ENCODE measurements around the gene SLC12A4. TPM values are rescaled to one million over a fixed set of nuclear protein-coding genes. Genes with fewer than 3 reads are reported as not detected.
"Not testable (repeated sequence)": the region's sequence is repeated elsewhere in the genome, so short reads cannot be mapped to it uniquely, and the experiment has no call there.

SLC12A4 gene
- total RNA-seq, 4 donors from 2014 or later: 82.0 to 127 (median 101) TPM

DNA sequence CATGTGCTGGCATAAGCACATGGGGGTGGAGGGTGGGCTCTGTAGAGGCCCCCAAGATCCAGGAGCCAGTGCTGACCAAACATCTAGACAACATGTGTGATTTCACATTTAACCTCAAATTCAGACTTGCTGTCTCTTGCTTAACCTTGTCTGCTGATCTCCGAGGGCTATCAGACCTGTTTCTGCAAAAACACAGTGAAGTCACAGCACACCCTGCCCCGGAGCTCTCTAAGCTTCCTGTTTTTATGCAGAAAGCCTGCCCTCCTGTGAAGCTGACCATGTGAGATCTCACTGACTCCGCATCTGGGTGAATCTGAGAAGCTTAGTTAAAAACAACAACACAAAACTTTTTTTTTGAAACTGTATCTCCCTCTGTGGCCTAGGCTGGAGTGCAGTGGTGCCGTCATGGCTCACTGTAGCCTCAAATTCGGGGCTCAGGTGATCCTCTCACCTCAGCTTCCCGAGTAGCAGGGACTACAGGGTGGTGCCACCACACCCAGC lies 37.4 kb upstream of the SLC12A4 start:
- Histone ChIP-seq H3K4me3 (no peak overlapping the region), H3K4me1 (peaks cover 0 to 10% (median 0%) of the 10 kb centered on the region in 4 donors), H3K27ac (peak overlapping the region in 3 of 4 donors; percentile 70 to 74 (median 73)), H3K36me3 (no peaks in the 10 kb centered on the region), H3K9me3 (no peaks in the 10 kb centered on the region), H3K27me3 (no peaks in the 10 kb centered on the region)
- peak in 1 of 2 donors; percentile 32 for DNase-seq (ENCODE audit: low spot score in 2 of 2)
- TF ChIP-seq EP300 (IDR thresholded peaks at IDR 0.05) (peak in 1 of 2 donors; percentile 43), POLR2A (IDR thresholded peaks at IDR 0.05) (no peak)
- 37 to 48% methylated on average over 6 of the region's 6 CpGs for WGBS, 2 donors

DNA sequence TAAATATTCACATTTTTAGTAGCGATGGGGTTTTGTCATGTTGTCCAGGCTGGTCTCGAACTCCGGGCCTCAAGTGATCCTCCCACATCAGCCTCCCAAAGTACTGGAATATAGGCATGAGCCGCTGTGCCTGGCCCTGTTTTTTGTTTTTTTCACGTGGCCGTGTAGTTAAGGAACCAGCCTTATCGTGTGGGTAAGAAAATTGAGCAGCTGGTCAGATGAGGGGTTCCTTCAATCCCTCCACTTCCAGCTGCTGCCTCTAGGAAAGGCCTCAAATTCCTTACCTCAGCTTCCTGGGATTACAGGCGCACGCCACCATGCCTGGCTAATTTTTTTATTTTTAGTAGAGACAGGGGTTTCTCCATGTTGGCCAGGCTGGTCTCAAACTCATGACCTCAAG lies 36.8 kb upstream of the SLC12A4 start:
- no peaks in the 10 kb centered on the region for H3K9me3 ChIP-seq
- peak overlapping the region in 3 of 4 donors; percentile 70 to 74 (median 73) for H3K27ac ChIP-seq
- H3K27me3 ChIP-seq: no peaks in the 10 kb centered on the region
- 82 to 89% methylated on average over 9 of the region's 9 CpGs for WGBS, 2 donors
- no peak overlapping the region for H3K4me3 ChIP-seq
- no peak for TF ChIP-seq POLR2A (IDR thresholded peaks at IDR 0.05)
- TF ChIP-seq EP300 (IDR thresholded peaks at IDR 0.05): no peak
- TF ChIP-seq, protein P1, sequence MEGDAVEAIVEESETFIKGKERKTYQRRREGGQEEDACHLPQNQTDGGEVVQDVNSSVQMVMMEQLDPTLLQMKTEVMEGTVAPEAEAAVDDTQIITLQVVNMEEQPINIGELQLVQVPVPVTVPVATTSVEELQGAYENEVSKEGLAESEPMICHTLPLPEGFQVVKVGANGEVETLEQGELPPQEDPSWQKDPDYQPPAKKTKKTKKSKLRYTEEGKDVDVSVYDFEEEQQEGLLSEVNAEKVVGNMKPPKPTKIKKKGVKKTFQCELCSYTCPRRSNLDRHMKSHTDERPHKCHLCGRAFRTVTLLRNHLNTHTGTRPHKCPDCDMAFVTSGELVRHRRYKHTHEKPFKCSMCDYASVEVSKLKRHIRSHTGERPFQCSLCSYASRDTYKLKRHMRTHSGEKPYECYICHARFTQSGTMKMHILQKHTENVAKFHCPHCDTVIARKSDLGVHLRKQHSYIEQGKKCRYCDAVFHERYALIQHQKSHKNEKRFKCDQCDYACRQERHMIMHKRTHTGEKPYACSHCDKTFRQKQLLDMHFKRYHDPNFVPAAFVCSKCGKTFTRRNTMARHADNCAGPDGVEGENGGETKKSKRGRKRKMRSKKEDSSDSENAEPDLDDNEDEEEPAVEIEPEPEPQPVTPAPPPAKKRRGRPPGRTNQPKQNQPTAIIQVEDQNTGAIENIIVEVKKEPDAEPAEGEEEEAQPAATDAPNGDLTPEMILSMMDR (IDR thresholded peaks at IDR 0.05): no peak
- H3K4me1 ChIP-seq: peaks cover 0 to 15% (median 0%) of the 10 kb centered on the region in 4 donors
- no peak for DNase-seq (ENCODE audit: low spot score in 2 of 2)
- no peaks in the 10 kb centered on the region for H3K36me3 ChIP-seq

DNA sequence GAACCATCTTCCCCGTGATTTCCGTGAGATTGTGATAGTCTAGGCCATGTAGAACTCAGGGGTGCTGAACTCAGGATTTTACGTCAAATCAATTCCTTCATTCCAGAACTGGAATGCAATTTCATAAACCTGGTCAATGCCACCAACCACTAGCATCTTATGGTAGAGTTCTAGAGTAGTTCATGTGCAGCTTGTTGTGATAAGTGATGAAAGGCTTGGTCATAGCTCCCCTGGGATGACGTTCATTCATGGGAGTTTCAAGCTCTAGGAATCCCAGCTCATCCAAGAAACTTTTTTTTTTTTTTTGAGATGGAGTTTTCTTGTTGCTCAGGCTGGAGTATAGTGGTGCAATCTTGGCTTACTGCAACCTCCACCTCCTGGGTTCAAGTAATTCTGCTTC lies 34.6 kb upstream of the SLC12A4 start:
- DNase-seq (ENCODE audit: low spot score in 2 of 2): no peak
- Histone ChIP-seq H3K36me3 (no peaks in the 10 kb centered on the region), H3K27ac (no peak overlapping the region), H3K27me3 (no peaks in the 10 kb centered on the region), H3K4me3 (no peak overlapping the region), H3K9me3 (no peaks in the 10 kb centered on the region), H3K4me1 (peaks cover 0 to 20% (median 3%) of the 10 kb centered on the region in 4 donors)
- TF ChIP-seq EP300 (IDR thresholded peaks at IDR 0.05): no peak
- no peak for TF ChIP-seq POLR2A (IDR thresholded peaks at IDR 0.05)
- 82 to 86% methylated on average over 4 of the region's 4 CpGs for WGBS, 2 donors

DNA sequence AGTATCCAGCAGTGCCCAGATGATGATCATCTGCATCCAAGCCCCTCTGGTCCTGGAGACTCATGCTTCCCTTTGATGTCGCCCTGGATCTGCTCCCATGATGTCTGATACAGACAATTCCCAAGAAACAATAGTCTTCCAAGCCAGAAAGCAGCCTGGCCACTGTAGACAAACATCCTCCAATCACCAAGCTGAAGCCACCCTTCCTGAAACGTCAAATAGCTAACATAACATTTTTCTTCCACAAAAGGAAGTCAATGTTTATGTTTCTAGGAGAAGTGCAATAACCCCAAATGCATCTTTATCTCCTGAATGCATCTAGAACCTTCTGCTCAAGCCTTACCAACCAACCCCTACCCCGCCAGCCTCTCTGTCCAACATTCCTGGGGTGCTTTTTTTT lies 32.0 kb upstream of the SLC12A4 start:
- 38 to 39% methylated on average over 3 of the region's 3 CpGs for WGBS, 2 donors
- peak in 1 of 2 donors; percentile 10 for DNase-seq (ENCODE audit: low spot score in 2 of 2)
- H3K27ac ChIP-seq: peak overlapping the region in 3 of 4 donors; percentile 63 to 80 (median 73)
- no peak overlapping the region for H3K4me3 ChIP-seq
- H3K36me3 ChIP-seq: no peaks in the 10 kb centered on the region
- H3K27me3 ChIP-seq: no peaks in the 10 kb centered on the region
- TF ChIP-seq POLR2A (IDR thresholded peaks at IDR 0.05) (no peak), EP300 (IDR thresholded peaks at IDR 0.05) (peak in 1 of 2 donors; percentile 29)
- TF ChIP-seq, protein P1 (IDR thresholded peaks at IDR 0.05): no peak
- no peaks in the 10 kb centered on the region for H3K9me3 ChIP-seq
- peaks cover 0 to 17% (median 3%) of the 10 kb centered on the region in 4 donors for H3K4me1 ChIP-seq

DNA sequence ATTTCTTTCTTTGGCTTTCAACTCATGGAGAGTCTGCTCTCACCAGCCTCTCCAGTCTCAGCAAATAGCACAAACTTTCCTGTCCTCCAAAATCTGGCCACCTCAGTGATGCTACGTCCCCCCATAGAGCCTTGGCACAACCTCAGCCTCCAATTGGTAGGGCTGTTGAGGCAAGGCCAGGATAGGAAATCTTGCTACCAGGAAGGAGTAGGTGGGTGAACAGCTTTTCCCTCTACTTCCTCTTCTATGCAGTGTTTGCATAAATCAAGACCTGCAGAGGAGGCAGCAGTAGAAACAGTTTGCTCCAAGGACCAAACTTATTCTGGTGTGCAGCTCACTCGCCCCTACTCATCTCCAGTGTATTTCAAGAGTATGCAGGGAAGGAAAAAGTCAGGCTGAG lies 31.5 kb upstream of the SLC12A4 start:
- no peak for DNase-seq (ENCODE audit: low spot score in 2 of 2)
- Histone ChIP-seq H3K4me3 (no peak overlapping the region), H3K27me3 (no peaks in the 10 kb centered on the region), H3K9me3 (no peaks in the 10 kb centered on the region), H3K27ac (peak overlapping the region in 3 of 4 donors; percentile 63 to 80 (median 73)), H3K4me1 (peaks cover 0 to 12% (median 3%) of the 10 kb centered on the region in 4 donors), H3K36me3 (no peaks in the 10 kb centered on the region)
- WGBS, 2 donors: 45 to 69% methylated on average over 2 of the region's 2 CpGs
- no peak for TF ChIP-seq EP300 (IDR thresholded peaks at IDR 0.05)
- TF ChIP-seq, protein P1 (IDR thresholded peaks at IDR 0.05): no peak
- TF ChIP-seq POLR2A (IDR thresholded peaks at IDR 0.05): no peak

DNA sequence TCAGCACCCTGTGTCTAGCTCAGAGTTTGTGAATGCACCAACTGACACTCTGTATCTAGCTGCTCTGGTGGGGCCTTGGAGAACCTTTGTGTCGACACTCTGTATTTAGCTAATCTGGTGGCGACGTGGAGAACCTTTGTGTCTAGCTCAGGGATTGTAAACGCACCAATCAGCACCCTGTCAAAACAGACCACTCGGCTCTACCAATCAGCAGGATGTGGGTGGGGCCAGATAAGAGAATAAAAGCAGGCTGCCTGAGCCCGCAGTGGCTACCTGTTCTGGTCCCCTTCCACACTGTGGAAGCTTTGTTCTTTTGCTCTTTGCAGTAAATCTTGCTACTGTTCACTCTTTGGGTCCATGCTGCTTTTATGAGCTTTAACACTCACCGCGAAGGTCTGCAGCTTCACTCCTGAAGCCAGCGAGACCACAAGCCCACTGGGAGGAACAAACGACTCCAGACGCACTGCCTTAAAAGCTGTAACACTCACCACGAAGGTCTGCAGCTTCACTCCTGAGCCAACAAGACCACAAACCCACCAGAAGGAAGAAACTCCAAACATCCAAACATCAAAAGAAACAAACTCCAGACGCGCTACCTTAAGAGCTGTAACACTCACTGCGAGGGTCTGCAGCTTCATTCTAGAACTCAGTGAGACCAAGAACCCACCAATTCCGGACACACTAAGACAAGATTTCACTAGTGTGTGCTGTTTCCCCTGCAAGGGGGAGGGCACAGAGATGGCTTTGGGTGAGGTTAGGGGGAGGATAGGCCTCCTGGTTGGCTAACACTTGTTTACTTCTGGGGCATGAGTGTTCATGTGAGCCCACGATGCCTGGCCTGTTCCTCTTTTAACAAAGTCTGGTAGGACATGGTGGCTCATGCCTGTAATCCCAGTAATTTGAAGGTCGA lies 30.6 kb upstream of the SLC12A4 start, which contains the start of gene DPEP2:
DPEP2 (minus strand) TSS at position 706 of the 910 bp plus-strand sequence. CDS start 6,272 bp downstream, outside the sequence.
- Histone ChIP-seq H3K27ac (peak within 1 kb of the TSS in 3 of 4 donors; percentile 63 to 80 (median 73)), H3K4me1 (peaks cover 0 to 10% (median 3%) of the 10 kb centered on the region in 4 donors), H3K4me3 (peak within 1 kb of the TSS in 2 of 4 donors; percentile 24 to 34)
- WGBS, 2 donors: 62 to 65% methylated on average over 18 of the region's 18 CpGs
- H3K36me3 ChIP-seq, H3K9me3 ChIP-seq, H3K27me3 ChIP-seq: not testable (repeated sequence)
- TF ChIP-seq EP300 (IDR thresholded peaks at IDR 0.05): peak in 1 of 2 donors; percentile 50
- peak in 1 of 2 donors; percentile 17 for TF ChIP-seq POLR2A (IDR thresholded peaks at IDR 0.05)
- DNase-seq (ENCODE audit: low spot score in 2 of 2): peak in 1 of 2 donors; percentile 33

DNA sequence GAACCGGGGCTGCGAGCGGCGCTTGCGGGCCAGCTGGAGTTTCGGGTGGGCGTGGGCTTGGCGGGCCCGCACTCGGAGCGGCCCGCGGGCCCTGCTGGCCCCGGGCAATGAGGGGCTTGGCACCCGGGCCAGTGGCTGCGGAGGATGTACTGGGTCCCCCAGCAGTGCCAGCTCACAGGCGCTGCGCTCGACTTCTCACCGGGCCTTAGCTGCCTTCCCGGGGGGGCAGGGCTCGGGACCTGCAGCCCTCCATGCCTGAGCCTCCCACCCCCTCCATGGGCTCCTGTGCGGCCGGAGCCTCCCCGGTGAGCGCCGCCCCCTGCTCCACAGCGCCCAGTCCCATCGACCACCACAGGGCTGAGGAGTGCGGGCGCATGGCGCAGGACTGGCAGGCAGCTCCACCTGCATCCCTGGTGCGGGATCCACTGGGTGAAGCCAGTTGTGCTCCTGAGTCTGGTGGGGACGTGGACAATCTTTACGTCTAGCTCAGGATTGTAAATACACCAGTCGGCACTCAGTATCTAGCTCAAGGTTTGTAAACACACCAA lies 29.9 kb upstream of the SLC12A4 start:
- not testable (repeated sequence) for H3K27me3 ChIP-seq; DNase-seq (ENCODE audit: low spot score in 2 of 2); H3K9me3 ChIP-seq; H3K36me3 ChIP-seq
- Histone ChIP-seq H3K4me3 (peak overlapping the region in 1 of 4 donors; percentile 34), H3K27ac (peak overlapping the region in 1 of 4 donors; percentile 80), H3K4me1 (peaks cover 0 to 16% (median 8%) of the 10 kb centered on the region in 4 donors)
- WGBS, 2 donors: 94 to 100% methylated on average over 1 to 19 of the region's 36 CpGs

Measured in tibial nerve (tissue), 4 donors.